ENCODE measurements around the gene CCSER1. TPM values are rescaled to one million over a fixed set of nuclear protein-coding genes. Genes with fewer than 3 reads are reported as not detected.

The CCSER1 gene
- total RNA-seq, 1 experiment from 2014 or later: 4.1 TPM

DNA sequence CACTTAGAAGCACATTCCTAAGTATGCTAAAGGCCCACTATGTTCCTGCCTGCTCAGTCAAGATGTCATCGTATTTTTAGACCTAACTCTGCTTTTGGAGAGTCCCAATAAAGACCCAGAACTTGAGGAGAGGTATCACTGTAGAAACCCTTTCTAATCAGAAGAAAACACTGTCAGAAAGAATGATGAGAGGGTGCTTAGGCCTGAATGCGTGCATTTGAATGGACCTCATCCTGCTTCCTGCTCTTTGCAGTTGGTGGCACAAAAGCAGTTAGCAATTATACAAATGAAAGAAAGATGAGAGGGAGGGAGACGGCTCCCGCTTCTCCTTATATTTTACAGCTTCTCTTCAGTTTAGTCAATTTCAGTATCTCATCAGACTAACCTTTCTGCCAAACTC lies 987.2 kb downstream of the CCSER1 start:
- intact Hi-C loops (cut with micrococcal nuclease; ENCODE audit: unreplicated experiment): loop anchor here (5.0 kb wide), 2 partner anchors 933 to 1048 kb away; no protein-coding TSS in a partner anchor
- CTCF ChIA-PET: no interaction called here
- Mint-ChIP-seq H3K4me3 (ENCODE audit: unreplicated experiment) (no peak overlapping the region), H3K9me3 (ENCODE audit: unreplicated experiment) (no peaks in the 10 kb centered on the region), H3K27ac (ENCODE audit: unreplicated experiment) (no peak overlapping the region), H3K4me1 (ENCODE audit: low read depth, unreplicated experiment) (no peaks in the 10 kb centered on the region), H3K27me3 (ENCODE audit: insufficient read depth, unreplicated experiment) (no peaks in the 10 kb centered on the region), H3K36me3 (ENCODE audit: insufficient read depth, unreplicated experiment) (no peaks in the 10 kb centered on the region)
- Histone ChIP-seq H3K9me3 (no peaks in the 10 kb centered on the region), H3K36me3 (ENCODE audit: control insufficient read depth, insufficient read depth, low read length) (no peaks in the 10 kb centered on the region), H3K27me3 (replicated peaks; ENCODE audit: control insufficient read depth, insufficient read depth, low read length) (no peaks in the 10 kb centered on the region), H3K4me3 (ENCODE audit: low read depth, low read length) (no peak overlapping the region), H3K4me1 (no peaks in the 10 kb centered on the region)
- TF ChIP-seq CTCF (IDR thresholded peaks at IDR 0.05; ENCODE audit: insufficient read depth in 1 of 2, low read depth in 1 of 2, low read length in 1 of 2, severe bottlenecking in 1 of 2, unreplicated experiment in 1 of 2): no peak
- POLR2A ChIA-PET: no interaction called here
- BruUV-seq (replicated peaks): no TSS peak
- no peak for DNase-seq

GRCh38 chr4:91116861-91117260 lies 989.7 kb downstream of the CCSER1 start:
- intact Hi-C loops (cut with micrococcal nuclease; ENCODE audit: unreplicated experiment): loop anchor here (1.0 kb wide), 1 partner anchor 698 kb away; no protein-coding TSS in a partner anchor
- BruUV-seq (replicated peaks): no TSS peak

GRCh38 chr4:91118597-91118996 lies 991.4 kb downstream of the CCSER1 start:
- Histone ChIP-seq H3K27me3 (replicated peaks; ENCODE audit: control insufficient read depth, insufficient read depth, low read length) (no peaks in the 10 kb centered on the region), H3K4me1 (no peaks in the 10 kb centered on the region), H3K4me3 (ENCODE audit: low read depth, low read length) (no peak overlapping the region), H3K36me3 (ENCODE audit: control insufficient read depth, insufficient read depth, low read length) (no peaks in the 10 kb centered on the region), H3K9me3 (no peaks in the 10 kb centered on the region)
- no peaks in the 10 kb centered on the region for H3K4me1 Mint-ChIP-seq (ENCODE audit: low read depth, unreplicated experiment)
- TF ChIP-seq CTCF (IDR thresholded peaks at IDR 0.05; ENCODE audit: insufficient read depth in 1 of 2, low read depth in 1 of 2, low read length in 1 of 2, severe bottlenecking in 1 of 2, unreplicated experiment in 1 of 2): no peak
- no TSS peak for BruUV-seq (replicated peaks)
- intact Hi-C loops (cut with micrococcal nuclease; ENCODE audit: unreplicated experiment): no loop called here
- H3K27me3 Mint-ChIP-seq (ENCODE audit: insufficient read depth, unreplicated experiment): no peaks in the 10 kb centered on the region
- H3K9me3 Mint-ChIP-seq (ENCODE audit: unreplicated experiment): no peaks in the 10 kb centered on the region
- CTCF ChIA-PET: no interaction called here
- H3K27ac Mint-ChIP-seq (ENCODE audit: unreplicated experiment): no peak overlapping the region
- POLR2A ChIA-PET: no interaction called here
- DNase-seq: no peak
- H3K4me3 Mint-ChIP-seq (ENCODE audit: unreplicated experiment): no peak overlapping the region
- no peaks in the 10 kb centered on the region for H3K36me3 Mint-ChIP-seq (ENCODE audit: insufficient read depth, unreplicated experiment)

More at GRCh38 chr4:91116861-91117260, 989.7 kb downstream of the CCSER1 start:
- CTCF ChIA-PET: no interaction called here
- Mint-ChIP-seq H3K27ac (ENCODE audit: unreplicated experiment) (no peak overlapping the region), H3K27me3 (ENCODE audit: insufficient read depth, unreplicated experiment) (no peaks in the 10 kb centered on the region), H3K4me3 (ENCODE audit: unreplicated experiment) (no peak overlapping the region), H3K4me1 (ENCODE audit: low read depth, unreplicated experiment) (no peaks in the 10 kb centered on the region), H3K9me3 (ENCODE audit: unreplicated experiment) (no peaks in the 10 kb centered on the region), H3K36me3 (ENCODE audit: insufficient read depth, unreplicated experiment) (no peaks in the 10 kb centered on the region)
- Histone ChIP-seq H3K27me3 (replicated peaks; ENCODE audit: control insufficient read depth, insufficient read depth, low read length) (no peaks in the 10 kb centered on the region), H3K4me1 (no peaks in the 10 kb centered on the region), H3K36me3 (ENCODE audit: control insufficient read depth, insufficient read depth, low read length) (no peaks in the 10 kb centered on the region), H3K4me3 (ENCODE audit: low read depth, low read length) (no peak overlapping the region), H3K9me3 (no peaks in the 10 kb centered on the region)
- POLR2A ChIA-PET: no interaction called here
- DNase-seq: no peak
- no peak for TF ChIP-seq CTCF (IDR thresholded peaks at IDR 0.05; ENCODE audit: insufficient read depth in 1 of 2, low read depth in 1 of 2, low read length in 1 of 2, severe bottlenecking in 1 of 2, unreplicated experiment in 1 of 2)

Measured in Caco-2 (cell line).